HG03097 (cell line): Measurements from ENCODE around the gene ARHGEF28.

Experiments used
- ATAC-seq: cut with Tn5 transposase; IDR thresholded peaks from one replicate; pipeline ENCODE4 v1.9.1; 2021; ENCODE audit not compliant: unreplicated experiment, low FRiP score

The ARHGEF28 gene, protein sequence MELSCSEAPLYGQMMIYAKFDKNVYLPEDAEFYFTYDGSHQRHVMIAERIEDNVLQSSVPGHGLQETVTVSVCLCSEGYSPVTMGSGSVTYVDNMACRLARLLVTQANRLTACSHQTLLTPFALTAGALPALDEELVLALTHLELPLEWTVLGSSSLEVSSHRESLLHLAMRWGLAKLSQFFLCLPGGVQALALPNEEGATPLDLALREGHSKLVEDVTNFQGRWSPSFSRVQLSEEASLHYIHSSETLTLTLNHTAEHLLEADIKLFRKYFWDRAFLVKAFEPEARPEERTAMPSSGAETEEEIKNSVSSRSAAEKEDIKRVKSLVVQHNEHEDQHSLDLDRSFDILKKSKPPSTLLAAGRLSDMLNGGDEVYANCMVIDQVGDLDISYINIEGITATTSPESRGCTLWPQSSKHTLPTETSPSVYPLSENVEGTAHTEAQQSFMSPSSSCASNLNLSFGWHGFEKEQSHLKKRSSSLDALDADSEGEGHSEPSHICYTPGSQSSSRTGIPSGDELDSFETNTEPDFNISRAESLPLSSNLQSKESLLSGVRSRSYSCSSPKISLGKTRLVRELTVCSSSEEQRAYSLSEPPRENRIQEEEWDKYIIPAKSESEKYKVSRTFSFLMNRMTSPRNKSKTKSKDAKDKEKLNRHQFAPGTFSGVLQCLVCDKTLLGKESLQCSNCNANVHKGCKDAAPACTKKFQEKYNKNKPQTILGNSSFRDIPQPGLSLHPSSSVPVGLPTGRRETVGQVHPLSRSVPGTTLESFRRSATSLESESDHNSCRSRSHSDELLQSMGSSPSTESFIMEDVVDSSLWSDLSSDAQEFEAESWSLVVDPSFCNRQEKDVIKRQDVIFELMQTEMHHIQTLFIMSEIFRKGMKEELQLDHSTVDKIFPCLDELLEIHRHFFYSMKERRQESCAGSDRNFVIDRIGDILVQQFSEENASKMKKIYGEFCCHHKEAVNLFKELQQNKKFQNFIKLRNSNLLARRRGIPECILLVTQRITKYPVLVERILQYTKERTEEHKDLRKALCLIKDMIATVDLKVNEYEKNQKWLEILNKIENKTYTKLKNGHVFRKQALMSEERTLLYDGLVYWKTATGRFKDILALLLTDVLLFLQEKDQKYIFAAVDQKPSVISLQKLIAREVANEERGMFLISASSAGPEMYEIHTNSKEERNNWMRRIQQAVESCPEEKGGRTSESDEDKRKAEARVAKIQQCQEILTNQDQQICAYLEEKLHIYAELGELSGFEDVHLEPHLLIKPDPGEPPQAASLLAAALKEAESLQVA (N-terminal part only)

DNA sequence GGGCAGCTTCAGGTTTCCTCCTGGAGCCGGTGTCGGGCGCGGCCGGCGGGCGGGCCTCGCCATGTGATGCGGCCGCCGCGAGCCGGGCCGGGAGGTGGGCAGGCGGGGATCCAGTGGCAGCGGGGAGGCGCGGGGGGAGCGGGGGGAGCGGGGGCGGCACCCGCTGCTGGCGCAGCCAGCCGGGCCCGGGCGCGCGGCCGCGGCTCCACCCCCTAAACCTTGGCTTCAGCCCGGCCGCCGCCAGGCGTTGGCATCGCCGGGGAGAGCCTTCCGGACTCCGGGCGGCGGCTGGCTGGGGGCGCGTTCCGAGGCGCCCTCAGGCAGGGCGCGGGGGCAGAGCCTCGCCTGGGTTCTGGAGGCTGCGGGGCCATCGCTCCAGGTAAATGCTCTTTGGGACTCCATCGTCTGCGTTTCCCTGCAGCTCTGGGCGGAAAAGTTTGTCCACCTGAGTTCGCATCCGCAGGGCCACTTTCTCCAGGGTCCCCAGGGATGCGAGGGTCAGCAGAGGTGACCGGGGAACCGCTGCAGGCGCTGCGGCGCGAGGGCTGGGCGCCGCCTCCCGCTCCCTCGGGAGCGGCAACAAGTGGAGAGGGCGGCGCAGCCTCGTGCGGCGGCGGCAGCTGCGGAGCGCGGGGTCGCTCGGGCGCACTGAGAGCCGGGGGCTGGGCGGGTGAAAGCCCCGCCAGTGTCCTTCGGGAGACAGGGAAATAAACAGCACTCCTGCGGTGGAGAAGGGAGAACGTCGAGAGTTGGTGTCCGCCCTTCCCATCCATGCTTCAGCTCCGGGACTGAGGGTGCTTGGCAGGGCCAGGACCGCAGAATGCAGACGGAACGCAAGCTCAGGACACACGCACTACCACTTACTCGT lies at the start of gene ARHGEF28:
Gene ARHGEF28 (plus strand): TSS at position 253 of the 868 bp plus-strand sequence. CDS start 58,656 bp downstream, outside the sequence.
- ATAC-seq: no peak

DNA sequence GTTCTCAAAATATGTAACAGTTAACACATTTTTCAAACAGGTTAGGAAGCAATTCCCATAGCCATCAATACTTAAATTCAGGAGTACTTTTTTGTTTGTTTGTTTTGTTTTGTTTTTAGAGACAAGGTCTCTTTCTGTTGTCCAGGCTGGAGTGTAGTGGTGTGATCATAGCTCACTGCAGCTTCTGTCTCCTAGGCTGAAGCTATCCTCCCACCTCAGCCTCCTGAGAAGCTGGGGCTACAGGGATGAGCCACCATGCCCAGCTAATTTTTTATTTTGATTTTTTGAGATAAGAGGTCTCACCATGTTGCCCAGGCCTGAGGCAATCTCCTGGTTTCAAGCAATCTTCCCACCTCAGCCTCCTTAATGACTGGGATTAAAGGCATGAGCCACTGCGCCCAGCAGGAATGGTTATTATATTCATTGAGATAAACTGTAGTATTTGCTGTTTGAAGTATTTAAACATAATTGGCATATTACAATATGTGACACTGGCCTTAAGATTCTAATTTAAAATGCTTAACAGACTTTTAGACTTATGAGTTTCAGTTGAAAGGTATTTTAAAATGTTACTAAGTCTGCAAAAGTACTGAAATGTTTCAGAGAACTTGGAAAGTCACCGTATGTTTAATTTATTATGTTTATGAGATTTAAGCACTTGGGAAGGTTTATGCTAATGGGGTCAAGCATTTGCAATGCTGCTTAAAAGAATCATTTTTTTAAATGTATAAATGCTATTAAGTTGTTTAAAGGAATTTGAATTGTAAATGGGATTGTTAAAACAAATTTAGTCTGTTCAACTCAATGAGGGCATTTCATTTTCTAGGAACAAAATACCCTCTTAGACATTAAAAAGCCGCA lies 43.5 kb upstream of the ARHGEF28 start:
- no peak for ATAC-seq

DNA sequence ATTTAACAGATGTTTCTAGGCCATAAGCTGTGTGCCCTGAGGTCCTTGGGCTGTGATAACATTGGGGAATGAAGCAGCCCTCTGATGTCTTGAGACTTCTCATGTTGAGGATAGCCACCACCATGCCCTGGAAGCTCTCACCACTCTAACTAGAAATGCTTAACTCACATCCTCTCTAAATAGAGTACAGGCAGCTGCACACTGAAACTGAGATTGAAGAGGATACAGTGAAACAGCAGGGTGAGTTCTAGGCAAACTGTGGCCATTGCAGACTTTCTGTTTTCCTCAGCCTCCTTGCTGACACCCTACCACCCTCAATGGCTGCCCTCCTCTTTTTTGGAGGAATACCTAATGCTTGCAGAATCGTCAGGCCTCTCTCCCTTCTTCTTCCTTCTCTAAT lies 38.1 kb upstream of the ARHGEF28 start:
- ATAC-seq: no peak

DNA sequence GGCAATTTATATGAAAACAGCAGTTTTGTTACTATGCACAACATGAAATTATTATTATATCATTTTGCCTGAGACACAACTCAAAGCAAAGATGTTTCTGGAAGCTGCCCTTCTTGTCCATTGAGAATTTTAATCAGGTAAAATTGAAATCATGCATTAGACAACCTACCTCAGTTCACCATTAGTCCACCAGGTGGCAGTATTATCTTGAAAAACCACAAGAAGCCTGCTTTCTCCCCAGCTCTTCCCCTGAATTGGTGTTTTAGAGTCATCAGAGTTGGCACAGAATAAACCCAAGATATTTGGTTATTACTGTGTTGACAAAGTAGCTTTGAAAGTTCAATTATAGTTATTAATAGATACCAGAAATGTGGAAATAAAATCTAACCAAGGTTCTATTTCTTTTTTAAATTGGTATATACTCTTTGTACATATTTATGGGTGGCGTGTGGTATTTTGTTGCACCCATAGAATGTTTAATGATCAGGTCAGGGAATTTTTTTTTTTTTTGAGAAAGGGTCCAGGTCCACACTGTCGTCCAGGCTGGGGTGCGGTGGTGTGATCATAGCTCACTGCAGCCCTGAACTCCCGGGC lies 34.8 kb upstream of the ARHGEF28 start:
- no peak for ATAC-seq

DNA sequence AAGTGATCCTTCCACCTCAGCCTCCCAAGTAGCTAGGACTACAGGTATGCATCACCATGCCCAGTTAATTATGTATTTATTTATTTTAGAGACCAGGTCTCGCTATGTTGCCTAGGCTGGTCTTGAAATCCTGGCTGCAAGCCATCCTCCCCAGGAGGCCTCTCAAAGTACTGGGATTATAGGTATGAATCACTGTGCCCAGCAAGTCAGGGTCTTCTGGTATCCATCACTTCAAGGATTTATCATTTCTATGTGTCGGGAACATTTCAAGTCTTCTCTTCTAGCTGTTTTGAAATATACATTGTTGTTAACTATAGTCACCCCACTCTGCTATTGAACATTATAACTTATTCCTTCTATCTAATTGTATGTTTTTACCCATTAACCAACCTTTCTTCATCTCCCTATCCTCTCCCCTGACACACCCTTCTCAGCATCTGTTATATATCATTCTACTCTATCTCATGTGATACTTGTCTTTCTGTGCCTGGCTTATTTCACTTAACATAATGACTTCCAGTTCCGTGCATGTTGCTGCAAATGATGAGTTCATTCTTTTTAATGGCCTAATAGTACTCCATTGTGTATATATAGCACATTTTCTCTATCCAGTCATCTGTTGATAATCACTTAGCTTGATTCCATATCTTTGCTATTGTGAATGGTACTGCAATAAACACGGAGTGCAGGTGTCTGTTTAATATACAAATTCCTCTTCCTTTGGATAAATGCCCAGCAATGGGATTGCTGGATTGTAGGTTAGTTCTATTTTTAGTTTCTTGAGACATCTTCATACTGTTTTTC lies 34.1 kb upstream of the ARHGEF28 start:
- ATAC-seq: no peak

DNA sequence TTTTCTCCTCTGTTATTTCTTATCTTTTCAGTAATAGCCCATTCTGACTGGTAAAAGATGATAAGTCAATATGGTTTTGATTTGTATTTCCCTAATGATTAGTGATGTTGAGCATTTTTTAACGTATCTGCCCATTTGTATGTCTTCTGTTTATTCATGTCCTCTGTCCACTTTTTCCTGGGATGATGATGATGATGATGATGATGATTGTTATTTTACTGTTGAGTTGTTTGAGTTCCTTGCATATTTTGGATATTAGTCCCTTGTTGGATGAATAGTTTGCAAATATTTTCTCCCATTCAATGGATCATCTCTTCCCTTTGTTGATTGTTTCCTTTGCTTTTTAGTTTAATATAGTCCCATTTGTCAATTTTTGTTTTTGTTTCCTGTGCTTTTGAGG lies 33.4 kb upstream of the ARHGEF28 start:
- no peak for ATAC-seq

DNA sequence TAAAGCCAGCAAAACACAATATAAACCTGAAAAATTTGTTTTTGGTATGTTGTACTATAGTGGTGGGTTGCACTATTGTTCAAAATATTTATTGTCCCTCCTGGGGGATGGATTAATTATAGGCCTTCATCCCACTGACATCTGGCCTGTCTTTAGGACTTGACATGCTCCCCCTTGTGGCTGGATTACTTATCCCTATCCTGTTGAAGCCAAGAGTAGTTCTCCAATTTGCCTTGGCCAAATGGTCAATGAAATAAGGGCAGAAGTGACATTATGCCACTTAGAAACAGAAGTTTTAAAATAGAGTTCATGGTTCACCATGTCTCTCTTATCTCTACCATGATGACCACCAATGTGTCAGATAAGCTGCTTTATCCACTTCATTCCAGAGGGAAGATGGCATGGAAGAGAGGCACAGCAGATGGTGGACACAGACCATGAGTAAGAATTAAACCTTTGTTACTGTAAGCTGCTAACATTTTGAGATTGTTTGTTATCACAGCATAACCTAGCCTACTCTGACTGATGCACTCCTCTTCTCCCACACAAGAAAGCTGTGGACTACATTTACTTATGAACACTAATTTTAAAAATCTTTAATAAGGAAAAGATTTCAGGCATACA lies 29.2 kb upstream of the ARHGEF28 start:
- no peak for ATAC-seq

DNA sequence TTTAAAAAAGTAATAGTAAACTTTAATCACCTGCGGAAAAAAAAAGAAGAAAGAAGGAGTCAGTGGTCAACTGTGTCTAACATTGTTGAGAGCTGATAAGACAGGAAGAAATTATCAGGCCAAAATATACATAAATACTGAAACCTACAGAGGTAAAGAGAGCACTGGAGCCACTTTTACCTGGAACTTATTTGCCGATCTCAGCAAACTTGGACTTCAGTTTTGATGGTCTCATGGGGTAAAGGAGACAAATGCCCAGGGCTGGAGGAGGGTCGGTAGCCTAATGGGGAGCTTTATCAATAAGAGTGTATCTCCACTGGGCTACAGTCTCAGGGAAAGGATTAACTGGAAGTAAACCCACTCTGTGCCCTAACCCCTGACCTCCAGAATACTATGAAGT lies 26.6 kb upstream of the ARHGEF28 start:
- no peak for ATAC-seq

DNA sequence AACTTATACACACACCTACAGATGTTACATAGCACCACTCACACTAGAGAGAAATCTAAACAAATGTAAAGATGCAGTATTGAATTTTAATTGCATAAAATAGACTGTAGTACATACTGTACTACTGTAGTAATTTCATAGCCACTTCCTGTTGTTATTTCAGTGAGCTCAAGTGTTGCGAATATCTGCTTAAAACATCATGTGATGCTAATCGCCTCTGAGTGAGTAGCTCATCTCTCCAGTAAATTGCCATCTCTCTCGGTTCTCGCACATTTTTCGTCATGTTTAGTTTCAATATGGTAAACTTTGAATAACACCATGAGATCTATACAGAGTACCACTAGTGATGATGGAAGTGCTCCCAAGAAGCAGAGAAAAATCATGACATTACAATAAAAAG lies 22.0 kb upstream of the ARHGEF28 start:
- ATAC-seq: no peak

DNA sequence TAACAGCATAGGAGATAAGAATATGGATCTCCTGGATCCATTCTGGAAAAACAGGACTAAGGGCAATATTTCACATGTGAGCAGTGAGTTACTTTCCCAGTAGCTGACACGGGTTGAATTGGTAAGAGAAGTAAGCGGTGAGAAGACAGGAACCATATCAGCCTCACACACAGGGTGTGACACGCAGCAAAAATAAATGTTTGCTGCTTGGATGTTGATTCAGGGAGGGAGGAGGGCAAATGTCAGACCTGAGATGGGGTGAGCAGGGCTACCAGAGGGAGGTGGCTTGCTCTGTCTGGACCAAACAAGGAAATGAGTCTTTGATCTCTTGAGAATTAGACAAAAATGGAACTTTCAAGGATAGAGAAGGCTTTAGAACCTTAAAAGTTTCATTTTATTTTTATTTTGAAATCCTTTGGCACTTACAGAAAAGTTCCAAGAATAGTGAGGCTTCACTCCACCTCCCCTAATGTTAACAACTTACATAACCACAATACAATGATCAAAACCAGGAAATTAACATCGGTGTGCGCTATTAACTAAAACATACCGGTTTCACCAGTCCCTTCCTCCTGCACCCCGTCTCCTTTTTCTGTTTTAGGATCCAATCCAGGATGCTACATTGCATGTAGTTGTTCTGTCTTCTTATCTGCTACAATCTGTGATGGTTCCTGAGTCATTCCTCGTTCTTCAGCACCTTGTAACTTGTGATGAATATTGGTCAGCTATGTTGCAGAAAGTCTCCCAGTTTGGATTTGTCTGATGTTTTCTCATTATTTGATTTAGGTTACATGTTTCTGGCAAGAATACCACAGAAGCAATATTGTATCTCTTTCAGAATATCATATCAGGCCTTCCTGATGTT lies 20.5 kb upstream of the ARHGEF28 start:
- no peak for ATAC-seq

DNA sequence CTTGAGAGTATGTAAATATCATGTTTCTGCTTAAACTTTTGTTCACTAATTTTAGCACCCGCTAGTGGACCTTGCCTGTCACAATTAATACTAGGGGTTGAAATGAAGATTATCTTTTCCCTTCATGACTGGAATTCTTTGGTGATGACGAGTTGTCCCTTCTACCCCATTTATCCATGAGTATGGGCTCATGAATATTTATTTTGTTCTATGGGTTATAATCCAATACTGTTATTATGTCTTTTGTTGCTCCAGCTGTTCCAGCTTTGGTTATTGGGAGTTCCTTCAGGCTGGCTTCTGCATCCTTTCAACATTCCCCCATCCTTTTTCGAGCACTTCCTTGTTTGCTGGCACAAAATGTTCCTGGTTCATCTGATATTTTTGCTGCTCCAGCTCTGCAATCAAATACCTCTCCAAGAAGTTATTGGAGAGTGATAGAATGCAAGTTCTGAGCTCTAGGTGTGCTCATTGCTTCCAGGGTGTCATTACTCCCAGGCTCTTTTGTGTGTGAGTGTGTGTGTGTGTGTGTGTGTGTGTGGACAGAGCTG lies 19.7 kb upstream of the ARHGEF28 start:
- ATAC-seq: no peak

DNA sequence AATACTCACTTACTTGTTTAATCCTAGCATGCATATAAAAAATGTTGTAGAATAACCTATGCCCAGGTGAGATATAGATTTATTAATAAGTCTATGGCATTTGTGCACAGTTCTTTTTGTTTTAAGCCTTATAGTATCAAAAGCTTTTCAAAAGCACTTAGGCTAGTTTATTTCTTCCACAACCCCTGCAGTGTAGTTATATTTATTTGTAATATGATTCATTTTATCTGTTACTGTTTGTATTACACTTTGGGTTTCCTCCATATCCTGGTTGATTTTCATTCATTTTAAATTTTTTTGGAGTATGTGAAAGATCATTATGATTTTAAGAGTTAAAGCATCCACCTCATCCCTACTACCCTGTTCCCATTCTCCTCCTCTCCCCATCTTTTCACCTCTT lies 18.8 kb upstream of the ARHGEF28 start:
- ATAC-seq: no peak

DNA sequence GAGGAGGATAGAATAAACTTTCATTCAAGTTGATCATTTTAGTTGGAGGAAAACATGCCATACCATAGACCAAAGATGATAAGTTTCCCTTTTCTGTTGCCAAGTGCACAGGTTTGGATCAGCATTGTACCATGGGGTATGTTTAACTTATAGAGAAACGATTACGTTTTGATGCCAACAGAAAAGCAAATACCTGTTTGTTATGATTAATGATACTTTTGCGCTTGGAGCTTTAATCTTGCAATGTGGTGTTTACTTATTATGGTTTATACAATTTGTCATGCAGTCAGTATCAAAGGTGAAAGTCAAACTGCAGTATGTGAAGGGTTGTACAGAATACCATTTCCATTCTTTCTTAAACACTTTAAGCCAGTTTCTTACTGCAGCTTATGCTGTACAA lies 13.2 kb upstream of the ARHGEF28 start:
- ATAC-seq: no peak

DNA sequence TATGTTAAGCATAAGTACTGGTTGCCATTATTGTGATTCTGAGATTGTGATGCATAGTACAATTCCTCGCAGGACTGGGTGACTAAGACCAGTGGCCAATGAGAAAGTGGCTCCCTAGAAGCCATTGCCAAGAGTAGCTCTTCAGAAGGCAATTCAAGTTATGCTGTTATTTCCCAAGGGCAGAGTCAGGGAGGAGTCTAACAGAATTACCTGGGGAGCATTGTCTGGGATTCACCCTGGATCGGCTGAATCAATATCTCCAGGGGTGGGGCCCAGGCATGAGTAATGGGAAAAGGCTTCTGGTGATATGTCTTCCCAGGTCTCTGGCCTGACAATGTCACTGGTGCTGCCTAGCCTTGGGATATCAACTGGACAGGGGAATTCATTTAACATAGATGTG lies 10.9 kb upstream of the ARHGEF28 start:
- no peak for ATAC-seq

DNA sequence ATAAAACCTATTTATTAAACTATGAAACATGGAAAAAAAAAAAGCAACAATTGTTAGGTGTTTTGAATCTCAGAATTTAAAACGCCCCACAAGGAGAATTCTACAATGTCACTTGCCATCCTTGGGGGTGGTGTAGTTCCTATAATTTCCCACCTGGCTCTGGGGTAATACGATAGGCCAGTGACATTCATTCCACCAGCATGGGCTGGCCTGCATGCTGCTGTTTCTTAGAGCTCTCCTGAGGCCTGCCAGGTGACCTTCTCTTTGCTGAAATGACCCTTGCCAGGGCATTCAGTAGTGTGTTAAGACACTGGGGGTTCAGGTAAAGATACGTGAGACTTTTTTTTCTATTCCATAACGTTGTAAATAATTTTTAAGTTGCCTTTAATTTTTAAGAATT lies 10.0 kb upstream of the ARHGEF28 start:
- no peak for ATAC-seq
